WTC11 (cell line): ENCODE measurements around the gene LIMS1. TPM values are rescaled to one million over a fixed set of nuclear protein-coding genes. Genes with fewer than 3 reads are reported as not detected.
A peak's percentile ranks its signal among the peaks of the same experiment; 100 is the strongest.
"Not testable (repeated sequence)": the region's sequence is repeated elsewhere in the genome, so short reads cannot be mapped to it uniquely, and the experiment has no call there.

Source experiments
- ATAC-seq: fragments of 200-7000 bp; cut with Tn5 transposase; 2 replicates; pipeline ENCODE4 v1.10.0; 2021; ENCODE audit warnings: mild to moderate bottlenecking, moderate library complexity
- CTCF ChIA-PET: fragments of 300-600 bp; sonication (Branson Sonifier 250); formaldehyde crosslinking; loops from one replicate; lab custom pipeline; 2021; ENCODE audit warnings: antibody characterized with exemption; lab: Charles Lee
- POLR2A ChIA-PET: fragments of 350-600 bp; sonication (Branson Sonifier 250); formaldehyde crosslinking; loops from one replicate; lab custom pipeline; 2021; ENCODE audit warnings: antibody characterized with exemption; lab: Charles Lee
- DNase-seq: peaks from one replicate; pipeline ENCODE4 v3.0.0; 2021; ENCODE audit warnings: low spot score
- H3K27ac Mint-ChIP-seq: 2 replicates; pipeline ENCODE4 v1.8.0; 2021; ENCODE audit warnings: mixed read lengths
- H3K27me3 Mint-ChIP-seq: 2 replicates; pipeline ENCODE4 v1.8.0; 2021; ENCODE audit warnings: low read depth, mild to moderate bottlenecking, moderate library complexity, mixed read lengths
- H3K36me3 Mint-ChIP-seq: 2 replicates; pipeline ENCODE4 v1.8.0; 2021; ENCODE audit warnings: mixed read lengths
- H3K4me1 Mint-ChIP-seq: 2 replicates; pipeline ENCODE4 v1.8.0; 2022; ENCODE audit warnings: mixed read lengths
- H3K4me3 Mint-ChIP-seq: 2 replicates; pipeline ENCODE4 v1.8.0; 2021; ENCODE audit warnings: mild to moderate bottlenecking, moderate library complexity, mixed read lengths
- H3K9me3 Mint-ChIP-seq: 2 replicates; pipeline ENCODE4 v1.8.0; 2021; ENCODE audit warnings: mixed read lengths
- CDX4 ChIP-seq: fragments of 250-450 bp; sonication (Bioruptor Pico); IDR thresholded peaks from 2 replicates; pipeline ENCODE4 v1.9.0; 2021; ENCODE audit warnings: moderate library complexity, mild to moderate bottlenecking, inconsistent platforms, borderline replicate concordance
- ELF4 ChIP-seq: sonication (generic); formaldehyde crosslinking; IDR thresholded peaks from 2 replicates; pipeline ENCODE4 v1.8.1; 2022; ENCODE audit warnings: low read depth, mild to moderate bottlenecking, moderate library complexity, missing genetic modification reagents
- JAZF1 ChIP-seq: fragments of 250-450 bp; sonication (Bioruptor Pico); IDR thresholded peaks from 2 replicates; pipeline ENCODE4 v1.9.0; 2021; ENCODE audit warnings: moderate library complexity, mild to moderate bottlenecking, inconsistent platforms
- NR1H2 ChIP-seq: sonication (generic); formaldehyde crosslinking; IDR thresholded peaks from 2 replicates; pipeline ENCODE4 v1.9.0; 2021; ENCODE audit warnings: mild to moderate bottlenecking, moderate library complexity, missing genetic modification reagents
- NR2C2 ChIP-seq: sonication (generic); formaldehyde crosslinking; IDR thresholded peaks from 2 replicates; pipeline ENCODE4 v1.8.0; 2022; ENCODE audit warnings: mild to moderate bottlenecking, missing genetic modification reagents
- NR3C1 ChIP-seq: sonication (generic); formaldehyde crosslinking; conservative IDR thresholded peaks from 2 replicates; pipeline ENCODE4 v1.8.1; 2023; ENCODE audit warnings: low read depth, mild to moderate bottlenecking, missing genetic modification reagents
- OVOL2 ChIP-seq: fragments of 250-450 bp; sonication (Bioruptor Pico); IDR thresholded peaks from 2 replicates; pipeline ENCODE4 v1.9.0; 2021; ENCODE audit warnings: mild to moderate bottlenecking, borderline replicate concordance
- PRDM15 ChIP-seq: sonication (generic); formaldehyde crosslinking; IDR thresholded peaks from 2 replicates; pipeline ENCODE4 v1.8.0; 2022; ENCODE audit warnings: missing genetic modification reagents
- TCF7 ChIP-seq: sonication (generic); formaldehyde crosslinking; IDR thresholded peaks from 2 replicates; pipeline ENCODE4 v1.8.0; 2022; ENCODE audit warnings: mild to moderate bottlenecking, low read depth, missing genetic modification reagents, moderate library complexity
- ZNF138 ChIP-seq: sonication (generic); formaldehyde crosslinking; conservative IDR thresholded peaks from 2 replicates; pipeline ENCODE4 v1.8.1; 2022; ENCODE audit warnings: mild to moderate bottlenecking, moderate library complexity, missing genetic modification reagents
- total RNA-seq: library from RNA; stranded (reverse); gene quantifications from 3 replicates; pipeline ENCODE4 v1.2.3, GENCODE V29; 2021
- TF ChIP-seq, protein P1 (sequence below): sonication (generic); formaldehyde crosslinking; conservative IDR thresholded peaks from 2 replicates; pipeline ENCODE4 v1.8.1; 2022; ENCODE audit warnings: mild to moderate bottlenecking, missing genetic modification reagents

LIMS1 gene
- total RNA-seq, 1 experiment from 2014 or later = 50.6 TPM

DNA sequence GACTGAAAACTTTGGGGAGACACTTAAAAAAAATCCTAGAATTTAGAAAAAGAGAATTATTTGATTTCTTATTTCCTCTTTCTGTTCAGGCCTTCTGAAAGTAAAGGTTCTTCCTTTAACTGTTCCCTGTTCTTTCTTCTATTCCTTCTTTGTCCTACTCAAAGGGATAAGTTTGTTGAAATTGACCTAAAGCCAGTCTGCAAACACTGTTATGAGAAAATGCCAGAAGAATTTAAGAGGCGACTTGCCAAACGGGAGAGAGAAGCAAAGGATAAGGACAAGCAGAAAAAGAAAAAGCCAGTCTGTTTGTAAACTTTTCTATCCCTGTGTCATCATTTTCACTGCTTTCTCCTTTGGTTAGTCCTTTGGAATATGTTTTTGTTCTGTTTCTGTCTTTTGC is 146.5 kb downstream of the LIMS1 start:
- H3K36me3 Mint-ChIP-seq, ATAC-seq, DNase-seq, CTCF ChIA-PET, H3K4me3 Mint-ChIP-seq, H3K27ac Mint-ChIP-seq, H3K9me3 Mint-ChIP-seq, H3K4me1 Mint-ChIP-seq, POLR2A ChIA-PET, H3K27me3 Mint-ChIP-seq: not testable (repeated sequence)

DNA sequence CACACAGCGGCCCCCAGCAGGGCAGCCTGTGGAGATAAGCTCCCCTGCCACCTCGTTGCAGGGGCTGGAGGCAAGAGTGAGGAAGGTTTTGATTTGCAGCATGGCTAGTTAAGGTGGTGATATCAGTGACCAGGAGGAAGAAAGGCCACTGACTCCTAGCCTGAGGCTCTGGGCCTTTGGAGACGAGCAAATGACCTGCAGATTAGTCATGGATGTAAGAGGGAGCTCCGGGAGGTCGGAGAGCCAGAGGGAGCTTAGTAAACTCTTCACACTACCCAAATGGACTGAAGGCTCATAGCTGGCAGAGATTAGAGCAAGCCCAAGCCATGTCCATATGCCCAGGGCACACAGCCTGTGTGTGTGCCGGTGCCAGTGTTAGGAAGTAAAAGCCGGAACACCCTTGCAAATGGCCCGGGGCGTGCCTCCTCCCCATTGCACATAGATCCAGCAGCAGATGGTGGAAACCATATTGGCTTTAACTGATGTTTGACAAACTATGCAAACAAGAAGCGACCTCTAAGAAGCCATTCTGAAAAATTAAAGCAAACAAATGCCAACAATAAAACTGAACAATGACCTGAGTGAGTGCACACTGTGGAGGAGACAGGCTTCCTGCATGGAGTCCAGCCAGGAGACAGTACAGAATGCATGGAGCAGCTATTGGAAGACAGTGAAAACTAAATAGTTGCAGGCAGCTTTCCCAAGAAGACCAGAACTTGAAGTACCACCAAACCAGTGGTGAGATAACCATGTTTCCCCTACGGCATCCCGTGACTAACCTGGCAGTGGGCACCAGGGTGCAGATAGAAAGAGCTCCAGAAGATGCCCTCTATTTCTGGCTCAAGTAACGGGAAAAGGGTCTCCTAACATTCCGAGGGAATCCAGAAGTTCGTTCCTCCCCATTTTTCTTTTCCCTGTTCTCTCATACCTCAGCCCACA is 154.8 kb downstream of the LIMS1 start:
- H3K27ac Mint-ChIP-seq, H3K36me3 Mint-ChIP-seq, H3K4me1 Mint-ChIP-seq, DNase-seq, POLR2A ChIA-PET, H3K9me3 Mint-ChIP-seq, H3K4me3 Mint-ChIP-seq, CTCF ChIA-PET, ATAC-seq, H3K27me3 Mint-ChIP-seq: not testable (repeated sequence)

DNA sequence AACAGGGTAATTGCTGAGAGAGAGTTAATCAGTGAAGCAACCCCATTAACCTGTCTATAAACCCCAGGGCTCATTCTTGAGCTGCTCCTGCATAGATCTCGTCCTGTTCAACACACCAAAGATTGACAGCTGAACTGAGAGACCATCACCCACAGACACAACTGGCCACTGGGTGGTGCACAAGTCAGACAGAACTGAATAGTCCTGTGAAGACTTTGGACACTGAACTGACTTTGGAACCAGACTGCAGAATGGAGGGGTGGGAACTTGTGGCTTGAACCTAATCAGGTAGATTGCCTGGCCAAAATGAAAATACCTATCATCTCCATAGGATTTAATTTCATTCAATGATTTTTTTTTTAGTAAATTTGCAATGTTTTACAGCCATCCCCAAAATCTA is 155.7 kb downstream of the LIMS1 start:
- CTCF ChIA-PET, H3K36me3 Mint-ChIP-seq, POLR2A ChIA-PET, H3K27me3 Mint-ChIP-seq, H3K27ac Mint-ChIP-seq, H3K9me3 Mint-ChIP-seq, H3K4me3 Mint-ChIP-seq, H3K4me1 Mint-ChIP-seq, DNase-seq: not testable (repeated sequence)
- ATAC-seq = peak; percentile 77

DNA sequence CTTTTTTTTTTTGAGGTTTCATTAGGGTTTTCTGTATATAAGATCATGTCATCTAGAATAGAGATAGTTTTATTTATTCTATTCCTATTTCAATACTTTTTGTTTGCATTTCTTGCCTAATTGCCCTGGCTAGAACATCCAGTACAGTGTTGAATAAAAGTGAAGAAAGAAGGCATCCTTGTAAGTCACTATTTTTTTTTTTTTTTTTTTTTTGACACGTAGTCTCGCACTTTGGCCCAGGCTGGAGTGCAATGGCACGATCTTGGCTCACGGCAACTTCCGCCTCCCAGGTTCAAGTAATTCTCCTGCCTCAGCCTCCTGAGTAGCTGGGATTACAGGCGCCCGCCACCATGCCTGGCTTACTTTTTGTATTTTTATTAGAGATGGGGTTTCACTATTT is 157.2 kb downstream of the LIMS1 start:
- CTCF ChIA-PET = no interaction called here
- POLR2A ChIA-PET = interaction anchor here (0.7 kb wide), 1 partner anchor 67 kb away, joined by 7 read pairs; no protein-coding TSS in a partner anchor
- ATAC-seq = no peak
- H3K4me3 Mint-ChIP-seq = no peak overlapping the region
- no peaks in the 10 kb centered on the region for H3K4me1 Mint-ChIP-seq
- no peaks in the 10 kb centered on the region; the same call in 1 of the 2 replicates for H3K36me3 Mint-ChIP-seq
- no peaks in the 10 kb centered on the region for H3K27me3 Mint-ChIP-seq
- peaks cover 15% of the 10 kb centered on the region for H3K9me3 Mint-ChIP-seq
- no peak for DNase-seq
- TF ChIP-seq NR2C2 (no peak), NR1H2 (CRISPR knock-in tag) (no peak), TCF7 (CRISPR knock-in tag) (no peak), OVOL2 (CRISPR knock-in tag) (no peak), PRDM15 (CRISPR knock-in tag) (no peak), ELF4 (CRISPR knock-in tag) (no peak), NR3C1 (CRISPR knock-in tag) (no peak), ZNF138 (CRISPR knock-in tag) (no peak), CDX4 (CRISPR knock-in tag) (no peak), JAZF1 (CRISPR knock-in tag) (no peak)
- TF ChIP-seq, protein P1, sequence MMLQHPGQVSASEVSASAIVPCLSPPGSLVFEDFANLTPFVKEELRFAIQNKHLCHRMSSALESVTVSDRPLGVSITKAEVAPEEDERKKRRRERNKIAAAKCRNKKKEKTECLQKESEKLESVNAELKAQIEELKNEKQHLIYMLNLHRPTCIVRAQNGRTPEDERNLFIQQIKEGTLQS (CRISPR knock-in tag) = no peak
- TF ChIP-seq, all 79 proteins: peak for 0
- no peak overlapping the region for H3K27ac Mint-ChIP-seq
